NT2/D1 (cell line): Measurements from ENCODE around the gene LAMB4.

Source experiments
- DNase-seq: peaks from one replicate; pipeline ENCODE4 v3.0.0-alpha.2; 2011; ENCODE audit warnings: low read depth, low spot score
- H3K27me3 ChIP-seq: 2 replicates; pipeline ENCODE4 v1.6.0; 2011; ENCODE audit warnings: mild to moderate bottlenecking; ENCODE audit not compliant: insufficient read length, insufficient read depth
- H3K36me3 ChIP-seq: 2 replicates; pipeline ENCODE4 v1.6.1; 2011; ENCODE audit warnings: mild to moderate bottlenecking, low read length, mixed read lengths; ENCODE audit not compliant: insufficient read depth, insufficient read length
- H3K4me1 ChIP-seq: 2 replicates; pipeline ENCODE4 v1.5.1; 2011; ENCODE audit not compliant: insufficient read depth, insufficient read length
- H3K4me3 ChIP-seq: 2 replicates; pipeline ENCODE4 v1.5.1; 2011; ENCODE audit warnings: low read depth; ENCODE audit not compliant: insufficient read length
- H3K9ac ChIP-seq: 2 replicates; pipeline ENCODE4 v1.6.0; 2011; ENCODE audit warnings: low read depth; ENCODE audit not compliant: insufficient read length
- H3K9me3 ChIP-seq: 2 replicates; pipeline ENCODE4 v1.5.1; 2011; ENCODE audit warnings: mild to moderate bottlenecking, low read length; ENCODE audit not compliant: insufficient read depth
- SUZ12 ChIP-seq: IDR thresholded peaks from 2 replicates; pipeline ENCODE4 v1.6.1; 2011; ENCODE audit not compliant: insufficient read length, insufficient read depth; ENCODE audit errors: extremely low read depth
- YY1 ChIP-seq: IDR thresholded peaks from 2 replicates; pipeline ENCODE4 v1.6.1; 2011; ENCODE audit not compliant: insufficient read length, insufficient read depth
- ZNF274 ChIP-seq: IDR thresholded peaks from 2 replicates; pipeline ENCODE4 v1.6.1; 2011; ENCODE audit warnings: mild to moderate bottlenecking, low read depth, low read length

The LAMB4 gene

GRCh38 chr7:108142180-108142579 is 12.0 kb upstream of the LAMB4 start:
- no peaks in the 10 kb centered on the region for H3K4me1 ChIP-seq
- no peak for TF ChIP-seq ZNF274
- TF ChIP-seq SUZ12, result no peak
- TF ChIP-seq YY1, result no peak
- peaks cover 3% of the 10 kb centered on the region; the same call in 1 of the 2 replicates for H3K9me3 ChIP-seq
- no peaks in the 10 kb centered on the region for H3K36me3 ChIP-seq
- no peak overlapping the region for H3K9ac ChIP-seq
- DNase-seq, result no peak
- H3K4me3 ChIP-seq, result no peak overlapping the region
- H3K27me3 ChIP-seq, result no peaks in the 10 kb centered on the region

- TF ChIP-seq SUZ12 (no peak), ZNF274 (no peak), YY1 (no peak)
- no peak overlapping the region for H3K9ac ChIP-seq
- H3K4me3 ChIP-seq, result no peak overlapping the region
- no peaks in the 10 kb centered on the region for H3K27me3 ChIP-seq
- H3K9me3 ChIP-seq, result peaks cover 7% of the 10 kb centered on the region; the same call in 1 of the 2 replicates
- H3K36me3 ChIP-seq, result no peaks in the 10 kb centered on the region
- H3K4me1 ChIP-seq, result no peaks in the 10 kb centered on the region
- DNase-seq, result no peak
These were observed 10.5 kb upstream of the LAMB4 start for GRCh38 chr7:108140671-108141070.

- Histone ChIP-seq H3K4me1 (no peaks in the 10 kb centered on the region), H3K36me3 (no peaks in the 10 kb centered on the region), H3K9me3 (peaks cover 7% of the 10 kb centered on the region; the same call in 1 of the 2 replicates), H3K4me3 (no peak overlapping the region), H3K9ac (no peak overlapping the region), H3K27me3 (no peaks in the 10 kb centered on the region)
- TF ChIP-seq SUZ12, result no peak
- no peak for TF ChIP-seq ZNF274
- no peak for TF ChIP-seq YY1
- DNase-seq, result no peak
These were observed 8.8 kb upstream of the LAMB4 start for GRCh38 chr7:108138911-108139310.

GRCh38 chr7:108137993-108138392 is 7.8 kb upstream of the LAMB4 start:
- no peak for TF ChIP-seq YY1
- TF ChIP-seq SUZ12, result no peak
- TF ChIP-seq ZNF274, result no peak
- H3K27me3 ChIP-seq, result no peaks in the 10 kb centered on the region
- peaks cover under 1% of the 10 kb centered on the region for H3K4me1 ChIP-seq
- no peaks in the 10 kb centered on the region for H3K36me3 ChIP-seq
- H3K4me3 ChIP-seq, result no peak overlapping the region
- no peak for DNase-seq
- no peak overlapping the region for H3K9ac ChIP-seq
- H3K9me3 ChIP-seq, result peaks cover 7% of the 10 kb centered on the region; the same call in 1 of the 2 replicates

- no peak for DNase-seq
- no peak overlapping the region for H3K4me3 ChIP-seq
- TF ChIP-seq ZNF274, result no peak
- no peak for TF ChIP-seq YY1
- TF ChIP-seq SUZ12, result no peak
- H3K27me3 ChIP-seq, result no peaks in the 10 kb centered on the region
- H3K9ac ChIP-seq, result no peak overlapping the region
- peaks cover 7% of the 10 kb centered on the region; the same call in 1 of the 2 replicates for H3K9me3 ChIP-seq
- H3K36me3 ChIP-seq, result no peaks in the 10 kb centered on the region
- H3K4me1 ChIP-seq, result peaks cover 2% of the 10 kb centered on the region
These were observed 6.9 kb upstream of the LAMB4 start for GRCh38 chr7:108137040-108137439.

GRCh38 chr7:108136191-108136688 is 6.1 kb upstream of the LAMB4 start:
- TF ChIP-seq ZNF274 (no peak), YY1 (no peak), SUZ12 (no peak)
- DNase-seq, result no peak
- no peaks in the 10 kb centered on the region for H3K27me3 ChIP-seq
- H3K36me3 ChIP-seq, result no peaks in the 10 kb centered on the region
- peaks cover 2% of the 10 kb centered on the region for H3K4me1 ChIP-seq
- H3K4me3 ChIP-seq, result no peak overlapping the region
- peaks cover 7% of the 10 kb centered on the region; the same call in 1 of the 2 replicates for H3K9me3 ChIP-seq
- H3K9ac ChIP-seq, result no peak overlapping the region

DNA sequence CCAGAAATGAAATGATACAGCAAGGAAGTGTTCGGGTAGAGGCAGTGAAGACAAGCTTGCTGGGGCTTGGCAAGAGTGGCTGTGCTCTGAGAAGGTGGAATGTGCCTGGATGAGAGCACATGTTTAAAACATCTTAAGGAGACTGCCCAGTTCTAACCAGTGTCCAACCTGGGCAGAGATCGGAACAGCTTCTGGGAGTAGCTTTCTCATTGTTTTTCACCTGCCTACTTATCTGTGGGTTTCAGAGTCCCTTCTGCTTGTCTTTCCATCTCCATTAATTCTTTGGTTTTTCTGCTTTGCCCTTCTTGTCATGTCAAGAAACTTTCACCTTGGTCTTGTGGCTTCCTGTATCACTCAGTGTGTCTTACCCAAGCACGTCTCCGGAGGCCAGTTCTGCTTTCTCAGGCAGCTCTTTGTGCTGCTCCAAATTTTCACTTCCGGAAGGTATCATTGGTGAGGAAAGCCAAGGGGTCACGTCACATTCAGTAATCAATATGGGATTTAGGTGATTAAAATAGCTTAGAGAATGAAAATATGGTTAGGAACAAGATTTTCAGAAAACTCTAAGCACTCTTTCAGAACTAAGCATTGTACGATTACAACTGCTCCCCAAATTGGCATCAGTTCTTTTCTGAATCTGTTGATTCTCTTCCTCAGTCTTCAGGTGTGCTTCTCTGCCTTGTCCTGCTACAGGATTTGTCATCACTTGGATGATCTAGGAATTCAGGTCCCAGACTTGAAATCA is 5.5 kb upstream of the LAMB4 start:
- H3K4me1 ChIP-seq, result peaks cover 2% of the 10 kb centered on the region
- DNase-seq, result no peak
- H3K27me3 ChIP-seq, result no peaks in the 10 kb centered on the region
- peaks cover 7% of the 10 kb centered on the region; the same call in 1 of the 2 replicates for H3K9me3 ChIP-seq
- H3K36me3 ChIP-seq, result no peaks in the 10 kb centered on the region
- TF ChIP-seq YY1 (no peak), ZNF274 (no peak), SUZ12 (no peak)
- H3K9ac ChIP-seq, result no peak overlapping the region
- H3K4me3 ChIP-seq, result no peak overlapping the region
